HepG2 (cell line): Measurements from ENCODE around the gene DIPK1B. TPM values are rescaled to one million over a fixed set of nuclear protein-coding genes. Genes with fewer than 3 reads are reported as not detected.

Experiments used
- ATAC-seq: fragments of 200-7000 bp; cut with Tn5 transposase; 3 replicates; pipeline ENCODE4 v1.9.1; 2020; ENCODE audit warnings: mild to moderate bottlenecking, moderate library complexity
- BruUV-seq: library from RNA; stranded (reverse); fragments of 400-500 nt; replicated peaks from 2 replicates; lab custom pipeline; 2021; lab: Mats Ljungman, UMichigan
- CTCF ChIA-PET: fragments of 300-600 bp; formaldehyde crosslinking; extraction: SDS; loops from one replicate; lab custom pipeline; 2021; ENCODE audit warnings: low total read pairs, inconsistent platforms, low intra/inter-chr PET ratio; lab: Yijun Ruan, JAX
- POLR2A ChIA-PET: fragments of 350-600 bp; sonication (Branson Sonifier 250); formaldehyde crosslinking; loops from one replicate; lab custom pipeline; 2020; ENCODE audit warnings: antibody characterized with exemption, inconsistent platforms; lab: Yijun Ruan, JAX
- DNase-seq: peaks from one replicate; pipeline ENCODE4 v3.0.0-alpha.2; 2015; ENCODE audit warnings: low spot score
- FAIRE-seq: peaks from 3 replicates; lab custom pipeline; 2011; peaks lifted over from hg19 to GRCh38; lab: Jason Lieb, UNC
- H2AFZ ChIP-seq: one replicate; pipeline ENCODE4 v1.6.1; 2011; ENCODE audit warnings: low read length, inconsistent platforms
- H3K27ac ChIP-seq: fragments of 300-600 bp; 3 replicates; pipeline ENCODE4 v1.8.0; 2011; ENCODE audit warnings: mixed run types, mild to moderate bottlenecking, mixed read lengths, low read length, inconsistent platforms; ENCODE audit not compliant: insufficient read depth; ENCODE audit errors: extremely low read length
- H3K27me3 ChIP-seq, 2 experiments: fragments of 200-600 bp in 1 of 2; 2 replicates in 1 of 2; 3 replicates in 1 of 2; pipeline versions ENCODE4 v1.6.0 to v1.8.0; 2011; ENCODE audit warnings: low read length in 2 of 2, mild to moderate bottlenecking in 2 of 2, moderate library complexity in 2 of 2, inconsistent platforms in 1 of 2; ENCODE audit not compliant: insufficient read depth in 2 of 2, control insufficient read depth in 1 of 2
- H3K36me3 ChIP-seq, 2 experiments: fragments of 200-600 bp in 1 of 2; replicated peaks in 1 of 2; 2 replicates in 1 of 2; 3 replicates in 1 of 2; pipeline versions ENCODE4 v1.5.1 to v1.8.0; 2011; ENCODE audit warnings: low read length in 2 of 2, inconsistent platforms in 1 of 2; ENCODE audit not compliant: insufficient read depth in 2 of 2, control insufficient read depth in 1 of 2
- H3K4me1 ChIP-seq: 2 replicates; pipeline ENCODE4 v1.5.1; 2012; ENCODE audit warnings: low read length, inconsistent platforms; ENCODE audit not compliant: insufficient read depth
- H3K4me2 ChIP-seq: 2 replicates; pipeline ENCODE4 v1.6.0; 2011; ENCODE audit warnings: low read depth, low read length, inconsistent platforms
- H3K4me3 ChIP-seq, 3 experiments: fragments of 200-600 bp in 1 of 3; sonication (generic), shearing (Covaris generic) in 1 of 3; replicated peaks in 1 of 3; 2 replicates each; pipeline ENCODE4 v1.5.1; 2011 to 2016; ENCODE audit warnings: low read length in 3 of 3, inconsistent platforms in 2 of 3, low read depth in 2 of 3, mild to moderate bottlenecking in 2 of 3, control low read depth in 1 of 3, mixed read lengths in 1 of 3; ENCODE audit not compliant: insufficient read depth in 1 of 3
- H3K79me2 ChIP-seq: one replicate; pipeline ENCODE4 v1.6.1; 2011; ENCODE audit warnings: low read length, inconsistent platforms; ENCODE audit not compliant: insufficient read depth
- H3K9ac ChIP-seq: 2 replicates; pipeline ENCODE4 v1.6.0; 2011; ENCODE audit warnings: mild to moderate bottlenecking, low read depth, low read length, inconsistent platforms; ENCODE audit not compliant: insufficient read depth
- H3K9me3 ChIP-seq: 2 replicates; pipeline ENCODE4 v1.5.1; 2012; ENCODE audit warnings: mild to moderate bottlenecking, low read length
- H4K20me1 ChIP-seq: 2 replicates; pipeline ENCODE4 v1.6.0; 2011; ENCODE audit warnings: inconsistent platforms, mild to moderate bottlenecking, low read length, moderate library complexity; ENCODE audit not compliant: insufficient read depth
- KMT2B ChIP-seq: IDR thresholded peaks from 2 replicates; pipeline ENCODE4 v1.6.1; 2016; ENCODE audit warnings: missing genetic modification reagents, missing compliant biosample characterization
- SATB2 ChIP-seq: sonication (generic); formaldehyde crosslinking; IDR thresholded peaks from 2 replicates; pipeline ENCODE4 v1.5.0; 2020; ENCODE audit warnings: missing genetic modification reagents
- SYNCRIP ChIP-seq: fragments of 200-400 bp; formaldehyde crosslinking; IDR thresholded peaks from 2 replicates; pipeline ENCODE4 v1.6.1; 2018; ENCODE audit warnings: mild to moderate bottlenecking, low read depth, low read length; ENCODE audit not compliant: insufficient read depth
- TBL1XR1 ChIP-seq: fragments of 150-350 bp; IDR thresholded peaks from 2 replicates; pipeline ENCODE4 v1.6.1; 2014; ENCODE audit warnings: borderline replicate concordance, low read length; ENCODE audit not compliant: partially characterized antibody
- ZKSCAN1 ChIP-seq: fragments of 150-350 bp; IDR thresholded peaks from 2 replicates; pipeline ENCODE4 v1.6.1; 2014; ENCODE audit warnings: low read length
- ZNF234 ChIP-seq: sonication (generic); formaldehyde crosslinking; conservative IDR thresholded peaks from 2 replicates; pipeline ENCODE4 v1.5.1; 2020; ENCODE audit warnings: mild to moderate bottlenecking, missing genetic modification reagents
- ZNF766 ChIP-seq: sonication (generic); formaldehyde crosslinking; IDR thresholded peaks from 2 replicates; pipeline ENCODE4 v1.5.0; 2020; ENCODE audit warnings: missing genetic modification reagents, borderline replicate concordance
- WGBS: methylation state at CpG from one replicate; pipeline ENCODE4 v1.1.6; 2017; ENCODE audit warnings: low lambda C conversion rate; 5-methylcytosine and 5-hydroxymethylcytosine counted together
- in situ Hi-C: cut with HindIII; loops from 2 replicates; pipeline ENCODE4 v1.10.0; 2017; ENCODE audit warnings: low pct_unique_long_range_greater_than_20kb; ENCODE audit not compliant: extremely low pct_ligation_motif_present
- intact Hi-C: fragments of 100-400 bp; cut with micrococcal nuclease; formaldehyde crosslinking; loops from one replicate; pipeline ENCODE4 v1.10.0; 2022; ENCODE audit not compliant: unreplicated experiment
- polyA plus RNA-seq, 8 experiments: library from polyadenylated mRNA; depleted of rRNA in 3 of 8; stranded (reverse) in 7 of 8; unstranded in 1 of 8; fragments of >200 nt; fragmentation: Illumina TruSeq in 4 of 8; extraction: Trizol in 4 of 8; gene quantifications; 2 replicates each; pipeline versions ENCODE4 v1.2.1 to v1.2.3, GENCODE V29; 2011 to 2016; ENCODE audit warnings: low read depth in 4 of 8, missing spikeins in 1 of 8, mixed read lengths in 1 of 8; ENCODE audit not compliant: insufficient read depth in 1 of 8
- total RNA-seq, 5 experiments: library from RNA; depleted of rRNA; stranded (reverse); fragments of >200 nt; fragmentation: Illumina TruSeq; extraction: Trizol; gene quantifications; 2 replicates each; pipeline ENCODE4 v1.2.3, GENCODE V29; 2016; ENCODE audit warnings: low read depth in 1 of 5
- TF ChIP-seq, protein P1 (sequence below): fragments of 450-650 bp; IDR thresholded peaks from 2 replicates; pipeline ENCODE4 v1.6.1; 2017

DIPK1B gene
- total and polyA plus RNA-seq, 2 of the 13 experiments (the other 11 are each of a cell fraction or from before 2014, with no cell fraction given) = 0.18 to 3.9 TPM

DNA sequence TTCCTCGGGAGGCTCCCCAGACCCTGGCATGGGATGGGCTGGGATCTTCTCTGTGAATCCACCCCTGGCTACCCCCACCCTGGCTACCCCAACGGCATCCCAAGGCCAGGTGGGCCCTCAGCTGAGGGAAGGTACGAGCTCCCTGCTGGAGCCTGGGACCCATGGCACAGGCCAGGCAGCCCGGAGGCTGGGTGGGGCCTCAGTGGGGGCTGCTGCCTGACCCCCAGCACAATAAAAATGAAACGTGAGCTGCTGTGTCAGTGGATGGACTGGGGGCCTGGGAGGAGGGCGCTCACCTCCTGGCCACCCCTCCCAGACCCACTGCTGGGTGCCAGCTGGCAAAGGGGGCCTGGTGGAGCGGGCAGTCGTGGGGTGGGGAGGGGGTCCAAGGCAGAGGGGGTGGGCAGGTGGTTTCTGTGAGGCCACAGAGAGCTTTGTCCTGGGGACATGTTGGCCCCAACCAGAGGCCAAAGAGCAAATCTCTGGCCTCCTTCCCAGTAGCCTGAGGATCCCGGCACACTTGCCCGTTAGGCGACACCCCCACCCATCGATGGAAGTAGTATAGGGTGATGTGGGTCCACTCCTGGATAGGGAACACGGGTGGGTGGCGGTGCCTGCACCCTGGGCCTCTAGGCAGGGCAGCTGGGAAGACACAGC lies 39.8 kb upstream of the DIPK1B start:
- ChIA-PET POLR2A (interaction anchor here (1.7 to 2.4 kb wide), 3 partner anchors 21 to 56 kb away, joined by 7 to 8 read pairs (median 7); no protein-coding TSS in a partner anchor), CTCF (interaction anchor here (1.5 kb wide), 1 partner anchor 21 kb away, joined by 3 read pairs; no protein-coding TSS in a partner anchor)
- Histone ChIP-seq H3K27me3 (peaks cover 11 to 30% of the 10 kb centered on the region in 2 experiments; a peak in 3 of 5 replicates), H3K79me2 (no peaks in the 10 kb centered on the region), H3K4me2 (no peak overlapping the region), H3K9me3 (no peaks in the 10 kb centered on the region), H3K36me3 (no peaks in the 10 kb centered on the region), H4K20me1 (peaks cover 2% of the 10 kb centered on the region; the same call in 1 of the 2 replicates), H3K4me3 (peak overlapping the region in 1 of 3 experiments; percentile 40; a peak in 1 of 6 replicates), H3K4me1 (peaks cover 50% of the 10 kb centered on the region), H2AFZ (no peak overlapping the region), H3K27ac (no peak overlapping the region), H3K9ac (no peak overlapping the region)
- ATAC-seq (no peak), FAIRE-seq (no peak), DNase-seq (no peak)
- WGBS = 26% methylated on average over 10 of the region's 14 CpGs
- in situ Hi-C loops (no loop called here), intact Hi-C loops (no loop called here)
- TF ChIP-seq, protein P1, sequence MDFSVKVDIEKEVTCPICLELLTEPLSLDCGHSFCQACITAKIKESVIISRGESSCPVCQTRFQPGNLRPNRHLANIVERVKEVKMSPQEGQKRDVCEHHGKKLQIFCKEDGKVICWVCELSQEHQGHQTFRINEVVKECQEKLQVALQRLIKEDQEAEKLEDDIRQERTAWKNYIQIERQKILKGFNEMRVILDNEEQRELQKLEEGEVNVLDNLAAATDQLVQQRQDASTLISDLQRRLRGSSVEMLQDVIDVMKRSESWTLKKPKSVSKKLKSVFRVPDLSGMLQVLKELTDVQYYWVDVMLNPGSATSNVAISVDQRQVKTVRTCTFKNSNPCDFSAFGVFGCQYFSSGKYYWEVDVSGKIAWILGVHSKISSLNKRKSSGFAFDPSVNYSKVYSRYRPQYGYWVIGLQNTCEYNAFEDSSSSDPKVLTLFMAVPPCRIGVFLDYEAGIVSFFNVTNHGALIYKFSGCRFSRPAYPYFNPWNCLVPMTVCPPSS = no peak
- no peak for TF ChIP-seq KMT2B (CRISPR knock-in tag)
- no peak for TF ChIP-seq SYNCRIP
- TF ChIP-seq ZNF766 = no peak
- TF ChIP-seq ZNF234 (CRISPR knock-in tag) = no peak
- no peak for TF ChIP-seq SATB2 (CRISPR knock-in tag)
- TF ChIP-seq TBL1XR1 = no peak
- TF ChIP-seq ZKSCAN1 = no peak
- no TSS peak for BruUV-seq
